B cell (primary cell): Measurements from ENCODE around the gene SYT13. TPM values are rescaled to one million over a fixed set of nuclear protein-coding genes. Genes with fewer than 3 reads are reported as not detected.

Source experiments
- ATAC-seq: fragments of 200-7000 bp; cut with Tn5 transposase; one replicate; pipeline ENCODE4 v1.10.0; 2021; ENCODE audit warnings: low read depth, mild to moderate bottlenecking, moderate number of reproducible peaks, moderate library complexity
- CTCF ChIA-PET: fragments of 350-600 bp; sonication (Branson Sonifier 250); formaldehyde crosslinking; loops from one replicate; lab custom pipeline; 2021; ENCODE audit warnings: antibody characterized with exemption, inconsistent platforms; lab: Charles Lee
- POLR2A ChIA-PET: fragments of 350-600 bp; sonication (Branson Sonifier 250); formaldehyde crosslinking; loops from one replicate; lab custom pipeline; 2021; ENCODE audit warnings: antibody characterized with exemption; lab: Charles Lee
- DNase-seq: peaks from one replicate; pipeline ENCODE4 v3.0.0; 2013
- H2AFZ ChIP-seq: 2 replicates; pipeline ENCODE4 v1.6.1; 2012; ENCODE audit warnings: mild to moderate bottlenecking, low read depth, low read length; ENCODE audit not compliant: insufficient read depth, poor library complexity, severe bottlenecking
- H3K27ac ChIP-seq, 2 donors: 1 replicate in 1 of 2; 2 replicates in 1 of 2; pipeline ENCODE4 v1.5.1; 2012 to 2013; ENCODE audit warnings: low read length in 2 of 2, mild to moderate bottlenecking in 2 of 2, moderate library complexity in 1 of 2
- H3K27me3 ChIP-seq, 4 experiments: fragments of 200-600 bp in 1 of 4; sonication (generic) in 1 of 4; replicated peaks in 1 of 4; 1 replicate in 2 of 4; 2 replicates in 2 of 4; pipeline versions ENCODE4 v1.6.1 to v1.7.0; 2013 to 2016; ENCODE audit warnings: low read length in 3 of 4, mild to moderate bottlenecking in 2 of 4, mixed read lengths in 1 of 4, moderate library complexity in 1 of 4; ENCODE audit not compliant: insufficient read depth in 4 of 4, control insufficient read depth in 3 of 4; ENCODE audit errors: control extremely low read depth in 1 of 4
- H3K36me3 ChIP-seq, 2 experiments: replicated peaks in 1 of 2; 1 replicate in 1 of 2; 2 replicates in 1 of 2; pipeline versions ENCODE4 v1.6.1 to v1.7.1; 2013; ENCODE audit warnings: low read length in 1 of 2; ENCODE audit not compliant: insufficient read depth in 2 of 2, control insufficient read depth in 1 of 2; ENCODE audit errors: control extremely low read depth in 1 of 2, extremely low read depth in 1 of 2
- H3K4me1 ChIP-seq, 2 donors: fragments of 200-600 bp in 1 of 2; sonication (generic) in 1 of 2; 1 replicate in 1 of 2; 2 replicates in 1 of 2; pipeline versions ENCODE4 v1.5.1 to v1.6.1; 2013 to 2017; ENCODE audit warnings: low read length in 2 of 2; ENCODE audit not compliant: control insufficient read depth in 2 of 2, insufficient read depth in 2 of 2
- H3K4me2 ChIP-seq: replicated peaks from 2 replicates; pipeline ENCODE3; 2012; ENCODE audit warnings: mild to moderate bottlenecking, low read depth, low read length; ENCODE audit not compliant: poor library complexity, severe bottlenecking
- H3K4me3 ChIP-seq, 5 experiments: fragments of 200-600 bp in 1 of 5; sonication (generic) in 1 of 5; 1 replicate in 3 of 5; 2 replicates in 2 of 5; pipeline versions ENCODE4 v1.5.1 to v1.7.0; 2011 to 2016; ENCODE audit warnings: low read length in 4 of 5, mild to moderate bottlenecking in 4 of 5, low read depth in 2 of 5, control low read depth in 1 of 5, moderate library complexity in 1 of 5; ENCODE audit not compliant: insufficient read depth in 1 of 5; ENCODE audit errors: control extremely low read depth in 1 of 5, extremely low read depth in 1 of 5
- H3K79me2 ChIP-seq: fragments of 200-600 bp; sonication (generic); one replicate; pipeline ENCODE4 v1.6.0; 2016; ENCODE audit warnings: low read length; ENCODE audit not compliant: control insufficient read depth, insufficient read depth
- H3K9ac ChIP-seq: fragments of 200-600 bp; sonication (generic); 2 replicates; pipeline ENCODE4 v1.6.1; 2017; ENCODE audit warnings: mild to moderate bottlenecking, low read length, moderate library complexity
- H3K9me3 ChIP-seq, 3 donors: one replicate each; pipeline versions ENCODE4 v1.6.1 to v1.7.1; 2013; ENCODE audit warnings: low read length in 2 of 3; ENCODE audit not compliant: control insufficient read depth in 2 of 3, insufficient read depth in 1 of 3; ENCODE audit errors: control extremely low read depth in 1 of 3
- H4K20me1 ChIP-seq: 2 replicates; pipeline ENCODE4 v1.6.0; 2012; ENCODE audit warnings: mild to moderate bottlenecking, low read length; ENCODE audit not compliant: insufficient read depth, control insufficient read depth, poor library complexity, severe bottlenecking
- H3K27ac Mint-ChIP-seq: one replicate; pipeline ENCODE4 v1.8.0; 2021; ENCODE audit warnings: mixed read lengths
- H3K27me3 Mint-ChIP-seq: one replicate; pipeline ENCODE4 v1.8.0; 2021; ENCODE audit warnings: mixed read lengths
- H3K4me1 Mint-ChIP-seq: one replicate; pipeline ENCODE4 v1.8.0; 2021; ENCODE audit warnings: mixed read lengths
- H3K4me3 Mint-ChIP-seq: one replicate; pipeline ENCODE4 v1.8.0; 2021; ENCODE audit warnings: mixed read lengths
- H3K9me3 Mint-ChIP-seq: one replicate; pipeline ENCODE4 v1.8.0; 2022; ENCODE audit warnings: mixed read lengths; ENCODE audit not compliant: insufficient read depth
- CTCF ChIP-seq: fragments of 200-600 bp; IDR thresholded peaks from one replicate; pipeline ENCODE4 v1.8.0; 2022; ENCODE audit warnings: antibody characterized with exemption, mild to moderate bottlenecking
- EZH2 ChIP-seq: IDR thresholded peaks from 2 replicates; pipeline ENCODE4 v1.6.1; 2012; ENCODE audit warnings: borderline replicate concordance, low read depth, mild to moderate bottlenecking, moderate library complexity, low read length; ENCODE audit not compliant: insufficient read depth, poor library complexity, severe bottlenecking
- WGBS: methylation state at CpG from one replicate; pipeline ENCODE4 v1.1.5; 2013; ENCODE audit warnings: missing lambda C conversion rate; ENCODE audit not compliant: insufficient coverage; 5-methylcytosine and 5-hydroxymethylcytosine counted together
- intact Hi-C: fragments of 100-400 bp; cut with micrococcal nuclease; formaldehyde crosslinking; loops from one replicate; pipeline ENCODE4 v1.10.0; 2022
- polyA plus RNA-seq: library from polyadenylated mRNA; depleted of rRNA; stranded (reverse); fragments of >200 nt; gene quantifications from 2 replicates; pipeline ENCODE4 v1.2.3, GENCODE V29; 2012
- total RNA-seq, 2 donors: library from RNA; stranded (reverse); fragments of 120-200 nt in 1 of 2; gene quantifications; 1 replicate in 1 of 2; 2 replicates in 1 of 2; pipeline versions ENCODE4 v1.2.3 to v1.2.4, GENCODE V29; 2013 to 2022

The SYT13 gene
- total and polyA plus RNA-seq, 2 donors (not counting 1 experiment from before 2014, with no cell fraction given) = not detected

- TF ChIP-seq EZH2 = no peak
- POLR2A ChIA-PET = no interaction called here
- no peak for DNase-seq
- H3K27ac Mint-ChIP-seq = no peak overlapping the region
- intact Hi-C loops = no loop called here
- no peak for ATAC-seq
- WGBS = 95% methylated on average over 3 of the region's 4 CpGs
- Histone ChIP-seq H3K9ac (no peak overlapping the region), H3K79me2 (no peaks in the 10 kb centered on the region), H3K4me2 (no peak overlapping the region), H3K27ac (no peak overlapping the region), H2AFZ (no peak overlapping the region), H3K27me3 (peaks cover 0 to 13% (median 0%) of the 10 kb centered on the region in 4 experiments), H4K20me1 (no peaks in the 10 kb centered on the region), H3K36me3 (no peaks in the 10 kb centered on the region), H3K4me3 (no peak overlapping the region), H3K4me1 (no peaks in the 10 kb centered on the region), H3K9me3 (no peaks in the 10 kb centered on the region)
- H3K27me3 Mint-ChIP-seq = peaks cover 47% of the 10 kb centered on the region
- no peaks in the 10 kb centered on the region for H3K9me3 Mint-ChIP-seq
- H3K4me3 Mint-ChIP-seq = no peak overlapping the region
- no peaks in the 10 kb centered on the region for H3K4me1 Mint-ChIP-seq
- CTCF ChIA-PET = no interaction called here
Observed at GRCh38 chr11:45262900-45263299, 23.2 kb downstream of the SYT13 start.

- H3K27me3 Mint-ChIP-seq = peaks cover 49% of the 10 kb centered on the region
- CTCF ChIA-PET = interaction anchor here (1.3 to 1.5 kb wide), 2 partner anchors 27 to 157 kb away, joined by 3 read pairs; no protein-coding TSS in a partner anchor
Observed at GRCh38 chr11:45260071-45260470, 26.1 kb downstream of the SYT13 start.

More at GRCh38 chr11:45260071-45260470, 26.1 kb downstream of the SYT13 start:
- H3K27ac Mint-ChIP-seq = no peak overlapping the region
- no peaks in the 10 kb centered on the region for H4K20me1 ChIP-seq
- no peak overlapping the region for H3K4me3 Mint-ChIP-seq
- no peak overlapping the region for H3K4me2 ChIP-seq
- intact Hi-C loops = no loop called here
- no peak overlapping the region for H3K27ac ChIP-seq
- no peaks in the 10 kb centered on the region for H3K4me1 Mint-ChIP-seq
- no peaks in the 10 kb centered on the region for H3K36me3 ChIP-seq
- TF ChIP-seq CTCF (no peak), EZH2 (no peak)
- POLR2A ChIA-PET = no interaction called here
- no peak overlapping the region for H3K9ac ChIP-seq
- ATAC-seq (no peak), DNase-seq (no peak)
- no peaks in the 10 kb centered on the region for H3K79me2 ChIP-seq
- H3K4me3 ChIP-seq = no peak overlapping the region
- no peaks in the 10 kb centered on the region for H3K9me3 Mint-ChIP-seq
- no peaks in the 10 kb centered on the region for H3K9me3 ChIP-seq
- no peaks in the 10 kb centered on the region for H3K4me1 ChIP-seq
- peaks cover 0 to 8% (median 0%) of the 10 kb centered on the region in 4 experiments for H3K27me3 ChIP-seq
- H2AFZ ChIP-seq = no peak overlapping the region
